Liver (tissue), 9 donors: ENCODE measurements around the gene CD180. TPM values are rescaled to one million over a fixed set of nuclear protein-coding genes. Genes with fewer than 3 reads are reported as not detected.
A peak's percentile ranks its signal among the peaks of the same experiment; 100 is the strongest.

Experiments used
- DNase-seq: peaks from one replicate; pipeline ENCODE4 v3.0.0-alpha.2; 2017; ENCODE audit warnings: low spot score
- H3K27ac ChIP-seq, 2 donors: one replicate each; pipeline ENCODE4 v1.7.0; 2013; ENCODE audit warnings: inconsistent platforms in 2 of 2, low read length in 2 of 2, control low read depth in 1 of 2, low read depth in 1 of 2, mild to moderate bottlenecking in 1 of 2
- H3K27me3 ChIP-seq, 4 donors: one replicate each; pipeline versions ENCODE4 v1.6.1 to v1.7.0; 2013; ENCODE audit warnings: low read length in 3 of 4, inconsistent platforms in 1 of 4, mild to moderate bottlenecking in 1 of 4, moderate library complexity in 1 of 4; ENCODE audit not compliant: control insufficient read depth in 4 of 4, insufficient read depth in 4 of 4
- H3K36me3 ChIP-seq, 4 donors: one replicate each; pipeline versions ENCODE4 v1.6.1 to v1.7.0; 2013; ENCODE audit warnings: low read length in 3 of 4, mild to moderate bottlenecking in 3 of 4, low read depth in 1 of 4, moderate library complexity in 1 of 4; ENCODE audit not compliant: control insufficient read depth in 4 of 4, insufficient read depth in 3 of 4
- H3K4me1 ChIP-seq, 4 donors: one replicate each; pipeline versions ENCODE4 v1.6.1 to v1.7.0; 2013; ENCODE audit warnings: low read length in 3 of 4, mild to moderate bottlenecking in 3 of 4, moderate library complexity in 1 of 4; ENCODE audit not compliant: control insufficient read depth in 4 of 4, insufficient read depth in 4 of 4
- H3K4me3 ChIP-seq, 3 donors: one replicate each; pipeline versions ENCODE4 v1.6.1 to v1.7.0; 2013; ENCODE audit warnings: low read length in 3 of 3, control low read depth in 1 of 3, low read depth in 1 of 3, mild to moderate bottlenecking in 1 of 3
- H3K9ac ChIP-seq, 2 donors: one replicate each; pipeline ENCODE4 v1.7.0; 2013; ENCODE audit warnings: low read length in 2 of 2, mild to moderate bottlenecking in 2 of 2, moderate library complexity in 2 of 2, control low read depth in 1 of 2, low read depth in 1 of 2
- H3K9me3 ChIP-seq, 4 donors: one replicate each; pipeline versions ENCODE4 v1.6.1 to v1.7.0; 2013; ENCODE audit warnings: low read length in 3 of 4; ENCODE audit not compliant: control insufficient read depth in 4 of 4
- ATF3 ChIP-seq: IDR thresholded peaks from 2 replicates; pipeline ENCODE4 v1.6.1; 2016; ENCODE audit warnings: antibody characterized with exemption
- CTCF ChIP-seq: fragments of 150-350 bp; IDR thresholded peaks from 2 replicates; pipeline ENCODE4 v1.5.1; 2017; ENCODE audit warnings: improper control_type of control experiment, low read depth, low read length; ENCODE audit not compliant: missing input control
- EGR1 ChIP-seq, 2 donors: IDR thresholded peaks; 2 replicates each; pipeline ENCODE4 v1.6.1; 2016 to 2018; ENCODE audit warnings: antibody characterized with exemption in 2 of 2, low read depth in 2 of 2
- FOXA1 ChIP-seq: IDR thresholded peaks from 2 replicates; pipeline ENCODE4 v1.6.1; 2016; ENCODE audit warnings: antibody characterized with exemption
- FOXA2 ChIP-seq: IDR thresholded peaks from 2 replicates; pipeline ENCODE4 v1.6.1; 2016; ENCODE audit warnings: antibody characterized with exemption
- GABPA ChIP-seq, 2 donors: IDR thresholded peaks in 1 of 2; conservative IDR thresholded peaks in 1 of 2; 2 replicates each; pipeline ENCODE4 v1.6.1; 2016; ENCODE audit warnings: antibody characterized with exemption in 2 of 2, mild to moderate bottlenecking in 1 of 2, moderate library complexity in 1 of 2
- HNF4A ChIP-seq, 2 donors: conservative IDR thresholded peaks; 2 replicates each; pipeline ENCODE4 v1.6.1; 2016; ENCODE audit warnings: antibody characterized with exemption in 2 of 2, mild to moderate bottlenecking in 2 of 2
- HNF4G ChIP-seq: IDR thresholded peaks from 2 replicates; pipeline ENCODE4 v1.6.1; 2016; ENCODE audit warnings: antibody characterized with exemption
- JUND ChIP-seq, 2 donors: IDR thresholded peaks; 2 replicates each; pipeline ENCODE4 v1.6.1; 2016; ENCODE audit warnings: antibody characterized with exemption in 2 of 2
- MAX ChIP-seq: IDR thresholded peaks from 2 replicates; pipeline ENCODE4 v1.6.1; 2016; ENCODE audit warnings: antibody characterized with exemption
- NR2F2 ChIP-seq: IDR thresholded peaks from 2 replicates; pipeline ENCODE4 v1.6.1; 2016; ENCODE audit warnings: antibody characterized with exemption
- RAD21 ChIP-seq, 2 donors: IDR thresholded peaks; 2 replicates each; pipeline ENCODE4 v1.6.1; 2016; ENCODE audit warnings: antibody characterized with exemption in 2 of 2, mild to moderate bottlenecking in 2 of 2
- REST ChIP-seq: IDR thresholded peaks from 2 replicates; pipeline ENCODE4 v1.6.1; 2016; ENCODE audit warnings: antibody characterized with exemption, mild to moderate bottlenecking
- RXRA ChIP-seq, 2 donors: IDR thresholded peaks; 2 replicates each; pipeline ENCODE4 v1.6.1; 2017 to 2018; ENCODE audit warnings: antibody characterized with exemption in 2 of 2, mild to moderate bottlenecking in 1 of 2
- SP1 ChIP-seq: IDR thresholded peaks from 2 replicates; pipeline ENCODE4 v1.6.1; 2018; ENCODE audit warnings: antibody characterized with exemption, mild to moderate bottlenecking
- TAF1 ChIP-seq: conservative IDR thresholded peaks from 2 replicates; pipeline ENCODE4 v1.6.1; 2016; ENCODE audit warnings: antibody characterized with exemption, mild to moderate bottlenecking
- YY1 ChIP-seq: IDR thresholded peaks from 2 replicates; pipeline ENCODE4 v1.6.1; 2016; ENCODE audit warnings: antibody characterized with exemption, mild to moderate bottlenecking
- ZBTB33 ChIP-seq: IDR thresholded peaks from 2 replicates; pipeline ENCODE4 v1.6.1; 2016; ENCODE audit warnings: antibody characterized with exemption
- WGBS: extraction: QIAGEN DNeasy Blood & Tissue Kit; methylation state at CpG from one replicate; pipeline ENCODE4 v1.1.7; 2013; 5-methylcytosine and 5-hydroxymethylcytosine counted together
- polyA plus RNA-seq, 2 donors: library from polyadenylated mRNA; stranded (reverse) in 1 of 2; unstranded in 1 of 2; fragments of 200-250 nt in 1 of 2; fragments of >200 nt in 1 of 2; fragmentation: Nextera tagmentation in 1 of 2; extraction: Ambion mirVana in 1 of 2; gene quantifications; one replicate each; pipeline versions ENCODE4 v1.2.1 to v1.2.3, GENCODE V29; 2013 to 2015
- total RNA-seq, 2 donors: library from RNA; depleted of rRNA; stranded (reverse); fragments of >200 nt; gene quantifications; one replicate each; pipeline ENCODE4 v1.2.3, GENCODE V29; 2014
- donor health status: healthy.
- donor health status: healthy.
- donor health status: healthy.
- donor health status: healthy.
- donor health status: healthy.

Gene CD180
- total and polyA plus RNA-seq, 4 donors: 0.33 to 3.7 (median 0.78) TPM

GRCh38 chr5:67166460-67167285, 29.9 kb downstream of the CD180 start:
- Histone ChIP-seq H3K27ac (peak overlapping the region; percentile 47 to 49), H3K4me1 (no peaks in the 10 kb centered on the region), H3K27me3 (no peaks in the 10 kb centered on the region), H3K4me3 (peak overlapping the region in 1 of 3 donors; percentile 14), H3K36me3 (peaks cover 7 to 37% (median 32%) of the 10 kb centered on the region in 4 donors), H3K9ac (no peak overlapping the region), H3K9me3 (no peaks in the 10 kb centered on the region)
- no peak for DNase-seq
- no peak for TF ChIP-seq ZBTB33
- TF ChIP-seq TAF1: no peak
- no peak for TF ChIP-seq CTCF
- no peak for TF ChIP-seq FOXA1
- no peak for TF ChIP-seq MAX
- no peak for TF ChIP-seq NR2F2
- TF ChIP-seq FOXA2: no peak
- TF ChIP-seq REST: no peak
- no peak for TF ChIP-seq JUND (IDR thresholded peaks at IDR 0.05)
- no peak for TF ChIP-seq SP1
- TF ChIP-seq RAD21 (IDR thresholded peaks at IDR 0.05): no peak
- TF ChIP-seq YY1: no peak
- no peak for TF ChIP-seq RXRA (IDR thresholded peaks at IDR 0.05)
- TF ChIP-seq HNF4A (conservative IDR thresholded peaks at IDR 0.05): no peak
- no peak for TF ChIP-seq HNF4G
- TF ChIP-seq ATF3: no peak
- TF ChIP-seq GABPA (IDR thresholded peaks at IDR 0.05 in 1 of 2, conservative IDR thresholded peaks at IDR 0.05 in 1 of 2): no peak
- TF ChIP-seq EGR1 (IDR thresholded peaks at IDR 0.05; ENCODE audit: low read depth in 2 of 2): no peak
- WGBS: 70% methylated on average over 31 of the region's 31 CpGs
